OCI-LY7 (cell line): ENCODE data around the gene EXOG. TPM values are rescaled to one million over a fixed set of nuclear protein-coding genes. Genes with fewer than 3 reads are reported as not detected.

Source experiments
- BruUV-seq: library from RNA; stranded (reverse); fragments of 400-500 nt; replicated peaks from 2 replicates; lab custom pipeline; 2021; lab: Mats Ljungman, UMichigan
- CTCF ChIA-PET: fragments of 300-600 bp; sonication (Branson Sonifier 250); formaldehyde crosslinking; loops from one replicate; lab custom pipeline; 2022; ENCODE audit warnings: antibody characterized with exemption; ENCODE audit not compliant: unreplicated experiment; lab: Charles Lee
- POLR2A ChIA-PET: fragments of 300-600 bp; sonication (Branson Sonifier 250); formaldehyde crosslinking; loops from one replicate; lab custom pipeline; 2022; ENCODE audit warnings: antibody characterized with exemption; lab: Charles Lee
- DNase-seq: peaks from one replicate; pipeline ENCODE4 v3.0.0-alpha.2; 2015; ENCODE audit warnings: low spot score
- H2AFZ ChIP-seq: fragments of 200-600 bp; sonication (generic), shearing (Covaris generic); 2 replicates; pipeline ENCODE4 v1.6.1; 2014; ENCODE audit warnings: mild to moderate bottlenecking, antibody characterized with exemption, low read length, moderate library complexity
- H3K27ac ChIP-seq: fragments of 200-600 bp; sonication (generic); 2 replicates; pipeline ENCODE4 v1.5.1; 2014; ENCODE audit warnings: mixed run types, low read depth, mild to moderate bottlenecking, moderate library complexity, low read length, inconsistent platforms; ENCODE audit not compliant: poor library complexity, severe bottlenecking
- H3K36me3 ChIP-seq: fragments of 200-600 bp; sonication (generic); 2 replicates; pipeline ENCODE4 v1.6.1; 2014; ENCODE audit warnings: mild to moderate bottlenecking, antibody characterized with exemption, low read length, moderate library complexity, mixed read lengths; ENCODE audit not compliant: insufficient read depth
- H3K4me1 ChIP-seq: fragments of 200-600 bp; sonication (generic); 2 replicates; pipeline ENCODE4 v1.5.1; 2014; ENCODE audit warnings: mild to moderate bottlenecking, low read length; ENCODE audit not compliant: insufficient read depth, poor library complexity, severe bottlenecking
- H3K4me2 ChIP-seq: fragments of 200-600 bp; sonication (generic); 2 replicates; pipeline ENCODE4 v1.6.1; 2014; ENCODE audit warnings: mild to moderate bottlenecking, low read length
- H3K4me3 ChIP-seq: fragments of 200-600 bp; sonication (generic); 2 replicates; pipeline ENCODE4 v1.5.1; 2014; ENCODE audit warnings: mild to moderate bottlenecking, low read depth, low read length; ENCODE audit not compliant: poor library complexity, severe bottlenecking
- H3K79me2 ChIP-seq: fragments of 200-600 bp; sonication (generic); 2 replicates; pipeline ENCODE4 v1.6.1; 2016; ENCODE audit warnings: low read depth, mild to moderate bottlenecking, low read length, moderate library complexity, mixed read lengths; ENCODE audit not compliant: insufficient read depth
- H3K9me2 ChIP-seq: fragments of 200-600 bp; sonication (generic); 2 replicates; pipeline ENCODE4 v1.6.1; 2016; ENCODE audit warnings: mild to moderate bottlenecking, low read length, mixed read lengths; ENCODE audit not compliant: insufficient read depth
- H3K9me3 ChIP-seq: fragments of 200-600 bp; sonication (generic); 2 replicates; pipeline ENCODE4 v1.6.1; 2014; ENCODE audit warnings: mild to moderate bottlenecking, mixed run types, low read length, mixed read lengths
- H4K20me1 ChIP-seq: fragments of 200-600 bp; sonication (generic); 2 replicates; pipeline ENCODE4 v1.6.1; 2014; ENCODE audit warnings: mild to moderate bottlenecking, antibody characterized with exemption, low read length, moderate library complexity, mixed read lengths; ENCODE audit not compliant: insufficient read depth
- CTCF ChIP-seq: fragments of 200-600 bp; sonication (generic); conservative IDR thresholded peaks from 2 replicates; pipeline ENCODE4 v1.5.1; 2014; ENCODE audit warnings: mild to moderate bottlenecking, antibody characterized with exemption, low read length, moderate library complexity, mixed read lengths
- EZH2phosphoT487 ChIP-seq: fragments of 200-600 bp; sonication (generic); IDR thresholded peaks from 2 replicates; pipeline ENCODE4 v1.6.1; 2018; ENCODE audit warnings: low read depth, borderline replicate concordance, mild to moderate bottlenecking, mixed run types, antibody characterized with exemption, low read length, moderate library complexity, mixed read lengths
- intact Hi-C: fragments of 100-400 bp; cut with micrococcal nuclease; formaldehyde crosslinking; loops from one replicate; pipeline ENCODE4 v1.10.0; 2022; ENCODE audit not compliant: unreplicated experiment
- total RNA-seq, 2 experiments: library from RNA; depleted of rRNA in 1 of 2; stranded (reverse); fragments of >200 nt in 1 of 2; shearing (Covaris generic) in 1 of 2; gene quantifications; 2 replicates each; pipeline ENCODE4 v1.2.3, GENCODE V29; 2014 to 2022

Gene EXOG
- total RNA-seq, 2 experiments from 2014 or later: 30.7 to 41.2 TPM

GRCh38 chr3:38556640-38557358, 60.7 kb downstream of the EXOG start:
- intact Hi-C loops: no loop called here
- ChIA-PET CTCF (no interaction called here), POLR2A (no interaction called here)
- no peaks in the 10 kb centered on the region for H3K79me2 ChIP-seq
- H3K4me1 ChIP-seq: no peaks in the 10 kb centered on the region
- no peaks in the 10 kb centered on the region for H3K9me2 ChIP-seq
- H2AFZ ChIP-seq: no peak overlapping the region
- no peaks in the 10 kb centered on the region for H3K36me3 ChIP-seq
- no peak for DNase-seq
- H3K4me2 ChIP-seq: no peak overlapping the region
- H3K27ac ChIP-seq: no peak overlapping the region
- no peaks in the 10 kb centered on the region for H4K20me1 ChIP-seq
- no peaks in the 10 kb centered on the region for H3K9me3 ChIP-seq
- TF ChIP-seq EZH2phosphoT487 (no peak), CTCF (no peak)
- no peak overlapping the region for H3K4me3 ChIP-seq
- no TSS peak for BruUV-seq

GRCh38 chr3:38558864-38559263, 62.7 kb downstream of the EXOG start:
- BruUV-seq: no TSS peak
- no peak for TF ChIP-seq EZH2phosphoT487
- TF ChIP-seq CTCF: no peak
- no peak overlapping the region for H2AFZ ChIP-seq
- DNase-seq: no peak
- no peak overlapping the region for H3K27ac ChIP-seq
- H4K20me1 ChIP-seq: no peaks in the 10 kb centered on the region
- H3K9me3 ChIP-seq: no peaks in the 10 kb centered on the region
- no peak overlapping the region for H3K4me3 ChIP-seq
- H3K9me2 ChIP-seq: no peaks in the 10 kb centered on the region
- no peaks in the 10 kb centered on the region for H3K4me1 ChIP-seq
- CTCF ChIA-PET: no interaction called here
- no peaks in the 10 kb centered on the region for H3K79me2 ChIP-seq
- intact Hi-C loops: no loop called here
- no peaks in the 10 kb centered on the region for H3K36me3 ChIP-seq
- H3K4me2 ChIP-seq: no peak overlapping the region
- POLR2A ChIA-PET: interaction anchor here (0.7 to 1.3 kb wide), 3 partner anchors 13 to 38 kb away, joined by 3 read pairs; no protein-coding TSS in a partner anchor

GRCh38 chr3:38560284-38560683, 64.1 kb downstream of the EXOG start:
- H3K27ac ChIP-seq: no peak overlapping the region
- H3K4me2 ChIP-seq: no peak overlapping the region
- no peaks in the 10 kb centered on the region for H3K9me3 ChIP-seq
- no TSS peak for BruUV-seq
- no peak; the same call in 1 of the 2 replicates for TF ChIP-seq CTCF
- TF ChIP-seq EZH2phosphoT487: no peak
- no peak for DNase-seq
- no peaks in the 10 kb centered on the region for H4K20me1 ChIP-seq
- POLR2A ChIA-PET: no interaction called here
- no peaks in the 10 kb centered on the region for H3K9me2 ChIP-seq
- no peak overlapping the region for H2AFZ ChIP-seq
- no peaks in the 10 kb centered on the region for H3K36me3 ChIP-seq
- intact Hi-C loops: no loop called here
- no peaks in the 10 kb centered on the region for H3K79me2 ChIP-seq
- H3K4me3 ChIP-seq: no peak overlapping the region
- no peaks in the 10 kb centered on the region for H3K4me1 ChIP-seq
- CTCF ChIA-PET: no interaction called here
